ENCODE measurements around the gene PLCB1.
"Not testable (repeated sequence)": the region's sequence is repeated elsewhere in the genome, so short reads cannot be mapped to it uniquely, and the experiment has no call there.

The PLCB1 gene

GRCh38 chr20:8811801-8812594 lies 679.9 kb downstream of the PLCB1 start:
- Histone ChIP-seq H3K9me3 (ENCODE audit: control insufficient read depth in 2 of 2, low read length in 2 of 2) (no peaks in the 10 kb centered on the region), H3K27me3 (ENCODE audit: control insufficient read depth in 2 of 2, insufficient read depth in 2 of 2, low read length in 2 of 2) (no peaks in the 10 kb centered on the region), H3K9ac (ENCODE audit: low read depth in 1 of 2, low read length in 2 of 2) (no peak overlapping the region), H3K4me1 (ENCODE audit: control insufficient read depth in 2 of 2, insufficient read depth in 2 of 2, low read length in 2 of 2) (no peaks in the 10 kb centered on the region), H3K4me3 (ENCODE audit: low read length in 2 of 2) (no peak overlapping the region), H3K36me3 (ENCODE audit: control insufficient read depth in 2 of 2, insufficient read depth in 2 of 2, low read length in 2 of 2) (no peaks in the 10 kb centered on the region), H3K27ac (ENCODE audit: low read depth in 2 of 2, low read length in 2 of 2) (no peak overlapping the region)

DNA sequence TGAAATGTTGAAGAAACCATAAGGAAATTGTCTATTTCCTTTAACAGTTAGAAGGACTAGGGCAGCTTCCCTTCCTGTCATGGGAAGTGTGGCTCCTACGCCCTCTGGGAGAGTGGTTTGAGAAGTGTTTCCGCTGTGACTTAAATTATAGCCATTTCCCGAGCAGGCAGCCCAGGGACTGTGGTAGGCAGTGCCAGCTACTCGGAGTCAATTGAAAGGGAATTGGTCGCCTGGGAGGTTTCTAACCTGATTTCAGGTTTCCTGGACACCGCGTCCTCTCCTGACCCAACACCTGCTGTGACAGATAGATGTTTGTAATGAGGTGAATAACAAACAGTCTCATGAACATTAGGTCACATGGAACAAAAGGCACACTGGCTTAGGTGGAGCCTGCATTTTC lies 680.8 kb downstream of the PLCB1 start:
- no peaks in the 10 kb centered on the region for H3K9me3 ChIP-seq (ENCODE audit: control insufficient read depth in 2 of 2, low read length in 2 of 2)
- H3K27ac ChIP-seq (ENCODE audit: low read depth in 2 of 2, low read length in 2 of 2), result no peak overlapping the region
- no peaks in the 10 kb centered on the region for H3K36me3 ChIP-seq (ENCODE audit: control insufficient read depth in 2 of 2, insufficient read depth in 2 of 2, low read length in 2 of 2)
- H3K27me3 ChIP-seq (ENCODE audit: control insufficient read depth in 2 of 2, insufficient read depth in 2 of 2, low read length in 2 of 2), result no peaks in the 10 kb centered on the region
- no peak overlapping the region for H3K4me3 ChIP-seq (ENCODE audit: low read length in 2 of 2)
- no peaks in the 10 kb centered on the region for H3K4me1 ChIP-seq (ENCODE audit: control insufficient read depth in 2 of 2, insufficient read depth in 2 of 2, low read length in 2 of 2)
- no peak overlapping the region for H3K9ac ChIP-seq (ENCODE audit: low read depth in 1 of 2, low read length in 2 of 2)

DNA sequence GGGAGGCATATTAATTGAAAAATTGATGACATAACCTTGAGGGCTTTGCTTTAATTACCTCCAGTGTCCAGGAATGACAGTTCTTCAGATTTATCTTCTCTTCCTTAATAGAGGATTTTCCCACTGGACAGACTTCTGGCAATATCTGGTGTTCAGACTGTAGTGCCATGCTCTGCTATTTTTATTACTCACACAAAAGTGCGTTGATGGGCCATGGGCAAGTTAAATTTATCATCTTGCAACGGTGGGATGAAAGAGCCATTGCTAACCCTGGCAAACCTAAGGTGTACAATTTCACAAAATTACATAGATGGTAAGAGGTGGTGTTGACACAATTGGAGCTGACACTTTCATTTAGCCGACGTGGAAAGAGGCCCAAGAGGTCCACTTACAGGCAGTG lies 683.1 kb downstream of the PLCB1 start:
- H3K36me3 ChIP-seq (ENCODE audit: control insufficient read depth in 2 of 2, insufficient read depth in 2 of 2, low read length in 2 of 2), result no peaks in the 10 kb centered on the region
- no peak overlapping the region for H3K27ac ChIP-seq (ENCODE audit: low read depth in 2 of 2, low read length in 2 of 2)
- H3K9me3 ChIP-seq (ENCODE audit: control insufficient read depth in 2 of 2, low read length in 2 of 2), result no peaks in the 10 kb centered on the region
- H3K4me1 ChIP-seq (ENCODE audit: control insufficient read depth in 2 of 2, insufficient read depth in 2 of 2, low read length in 2 of 2), result no peaks in the 10 kb centered on the region
- no peaks in the 10 kb centered on the region for H3K27me3 ChIP-seq (ENCODE audit: control insufficient read depth in 2 of 2, insufficient read depth in 2 of 2, low read length in 2 of 2)
- no peak overlapping the region for H3K4me3 ChIP-seq (ENCODE audit: low read length in 2 of 2)
- H3K9ac ChIP-seq (ENCODE audit: low read depth in 1 of 2, low read length in 2 of 2), result no peak overlapping the region

- Histone ChIP-seq H3K27me3 (ENCODE audit: control insufficient read depth in 2 of 2, insufficient read depth in 2 of 2, low read length in 2 of 2) (no peaks in the 10 kb centered on the region), H3K4me1 (ENCODE audit: control insufficient read depth in 2 of 2, insufficient read depth in 2 of 2, low read length in 2 of 2) (no peaks in the 10 kb centered on the region), H3K27ac (ENCODE audit: low read depth in 2 of 2, low read length in 2 of 2) (no peak overlapping the region), H3K9ac (ENCODE audit: low read depth in 1 of 2, low read length in 2 of 2) (no peak overlapping the region), H3K9me3 (ENCODE audit: control insufficient read depth in 2 of 2, low read length in 2 of 2) (no peaks in the 10 kb centered on the region), H3K4me3 (ENCODE audit: low read length in 2 of 2) (no peak overlapping the region), H3K36me3 (ENCODE audit: control insufficient read depth in 2 of 2, insufficient read depth in 2 of 2, low read length in 2 of 2) (no peaks in the 10 kb centered on the region)
Measured at GRCh38 chr20:8829256-8829655, 697.2 kb downstream of the PLCB1 start.

DNA sequence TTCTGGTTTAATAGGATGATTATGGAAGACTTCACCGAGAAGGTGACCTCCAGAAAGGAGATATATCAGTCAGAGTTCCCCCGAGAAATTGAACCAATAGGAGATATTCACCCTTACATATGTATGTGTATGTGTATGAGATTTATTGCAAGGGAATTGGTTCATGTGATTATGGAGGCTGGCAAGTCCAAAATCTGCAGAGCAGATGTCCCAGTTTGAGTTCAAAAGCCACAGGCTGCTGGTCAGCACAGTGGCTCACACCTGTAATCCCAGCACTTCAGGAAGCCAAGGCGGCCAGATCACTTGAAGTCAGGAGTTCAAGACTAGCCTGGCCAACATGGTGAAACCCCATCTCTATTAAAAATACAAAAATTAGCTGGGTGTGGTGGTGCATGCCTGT lies 702.2 kb downstream of the PLCB1 start:
- H3K4me3 ChIP-seq (ENCODE audit: low read length in 2 of 2); H3K27me3 ChIP-seq (ENCODE audit: control insufficient read depth in 2 of 2, insufficient read depth in 2 of 2, low read length in 2 of 2); H3K4me1 ChIP-seq (ENCODE audit: control insufficient read depth in 2 of 2, insufficient read depth in 2 of 2, low read length in 2 of 2); H3K9me3 ChIP-seq (ENCODE audit: control insufficient read depth in 2 of 2, low read length in 2 of 2); H3K36me3 ChIP-seq (ENCODE audit: control insufficient read depth in 2 of 2, insufficient read depth in 2 of 2, low read length in 2 of 2); H3K9ac ChIP-seq (ENCODE audit: low read depth in 1 of 2, low read length in 2 of 2); H3K27ac ChIP-seq (ENCODE audit: low read depth in 2 of 2, low read length in 2 of 2): not testable (repeated sequence)

- Histone ChIP-seq H3K9ac (ENCODE audit: low read depth in 1 of 2, low read length in 2 of 2) (no peak overlapping the region), H3K4me3 (ENCODE audit: low read length in 2 of 2) (no peak overlapping the region), H3K27ac (ENCODE audit: low read depth in 2 of 2, low read length in 2 of 2) (no peak overlapping the region), H3K27me3 (ENCODE audit: control insufficient read depth in 2 of 2, insufficient read depth in 2 of 2, low read length in 2 of 2) (no peaks in the 10 kb centered on the region), H3K4me1 (ENCODE audit: control insufficient read depth in 2 of 2, insufficient read depth in 2 of 2, low read length in 2 of 2) (no peaks in the 10 kb centered on the region), H3K9me3 (ENCODE audit: control insufficient read depth in 2 of 2, low read length in 2 of 2) (no peaks in the 10 kb centered on the region), H3K36me3 (ENCODE audit: control insufficient read depth in 2 of 2, insufficient read depth in 2 of 2, low read length in 2 of 2) (no peaks in the 10 kb centered on the region)
Measured at GRCh38 chr20:8834851-8835250, 702.8 kb downstream of the PLCB1 start.

DNA sequence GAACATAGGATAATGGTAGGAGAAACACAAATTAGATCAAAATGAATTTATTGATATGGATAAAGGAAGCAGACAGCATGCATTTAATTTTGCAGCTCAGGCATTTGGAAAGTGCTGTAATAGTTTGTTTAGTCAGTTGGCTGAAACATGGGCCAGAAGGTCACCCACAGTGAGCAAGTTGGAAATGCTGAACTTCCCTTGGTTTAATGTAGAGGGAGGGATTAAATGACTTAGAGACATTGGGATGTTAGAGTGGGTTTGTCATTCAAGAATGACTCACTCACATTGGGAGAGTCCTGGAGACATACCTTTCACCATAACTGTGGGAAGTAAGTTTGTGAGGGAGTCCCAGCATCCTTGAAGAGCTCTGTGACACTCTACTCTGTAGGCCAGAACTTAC lies 705.3 kb downstream of the PLCB1 start:
- H3K9me3 ChIP-seq (ENCODE audit: control insufficient read depth in 2 of 2, low read length in 2 of 2), result no peaks in the 10 kb centered on the region
- H3K36me3 ChIP-seq (ENCODE audit: control insufficient read depth in 2 of 2, insufficient read depth in 2 of 2, low read length in 2 of 2), result no peaks in the 10 kb centered on the region
- no peak overlapping the region for H3K9ac ChIP-seq (ENCODE audit: low read depth in 1 of 2, low read length in 2 of 2)
- H3K4me3 ChIP-seq (ENCODE audit: low read length in 2 of 2), result no peak overlapping the region
- no peaks in the 10 kb centered on the region for H3K27me3 ChIP-seq (ENCODE audit: control insufficient read depth in 2 of 2, insufficient read depth in 2 of 2, low read length in 2 of 2)
- no peak overlapping the region for H3K27ac ChIP-seq (ENCODE audit: low read depth in 2 of 2, low read length in 2 of 2)
- no peaks in the 10 kb centered on the region for H3K4me1 ChIP-seq (ENCODE audit: control insufficient read depth in 2 of 2, insufficient read depth in 2 of 2, low read length in 2 of 2)

GRCh38 chr20:8842525-8842924 lies 710.5 kb downstream of the PLCB1 start:
- H3K27ac ChIP-seq (ENCODE audit: low read depth in 2 of 2, low read length in 2 of 2), result no peak overlapping the region
- no peak overlapping the region for H3K9ac ChIP-seq (ENCODE audit: low read depth in 1 of 2, low read length in 2 of 2)
- H3K4me3 ChIP-seq (ENCODE audit: low read length in 2 of 2), result no peak overlapping the region
- H3K27me3 ChIP-seq (ENCODE audit: control insufficient read depth in 2 of 2, insufficient read depth in 2 of 2, low read length in 2 of 2), result no peaks in the 10 kb centered on the region
- no peaks in the 10 kb centered on the region for H3K4me1 ChIP-seq (ENCODE audit: control insufficient read depth in 2 of 2, insufficient read depth in 2 of 2, low read length in 2 of 2)
- H3K9me3 ChIP-seq (ENCODE audit: control insufficient read depth in 2 of 2, low read length in 2 of 2), result no peaks in the 10 kb centered on the region
- H3K36me3 ChIP-seq (ENCODE audit: control insufficient read depth in 2 of 2, insufficient read depth in 2 of 2, low read length in 2 of 2), result no peaks in the 10 kb centered on the region

- Histone ChIP-seq H3K27me3 (ENCODE audit: control insufficient read depth in 2 of 2, insufficient read depth in 2 of 2, low read length in 2 of 2) (no peaks in the 10 kb centered on the region), H3K9me3 (ENCODE audit: control insufficient read depth in 2 of 2, low read length in 2 of 2) (no peaks in the 10 kb centered on the region), H3K4me1 (ENCODE audit: control insufficient read depth in 2 of 2, insufficient read depth in 2 of 2, low read length in 2 of 2) (no peaks in the 10 kb centered on the region), H3K9ac (ENCODE audit: low read depth in 1 of 2, low read length in 2 of 2) (no peak overlapping the region), H3K27ac (ENCODE audit: low read depth in 2 of 2, low read length in 2 of 2) (no peak overlapping the region), H3K4me3 (ENCODE audit: low read length in 2 of 2) (no peak overlapping the region), H3K36me3 (ENCODE audit: control insufficient read depth in 2 of 2, insufficient read depth in 2 of 2, low read length in 2 of 2) (no peaks in the 10 kb centered on the region)
Measured at GRCh38 chr20:8844179-8844578, 712.1 kb downstream of the PLCB1 start.

DNA sequence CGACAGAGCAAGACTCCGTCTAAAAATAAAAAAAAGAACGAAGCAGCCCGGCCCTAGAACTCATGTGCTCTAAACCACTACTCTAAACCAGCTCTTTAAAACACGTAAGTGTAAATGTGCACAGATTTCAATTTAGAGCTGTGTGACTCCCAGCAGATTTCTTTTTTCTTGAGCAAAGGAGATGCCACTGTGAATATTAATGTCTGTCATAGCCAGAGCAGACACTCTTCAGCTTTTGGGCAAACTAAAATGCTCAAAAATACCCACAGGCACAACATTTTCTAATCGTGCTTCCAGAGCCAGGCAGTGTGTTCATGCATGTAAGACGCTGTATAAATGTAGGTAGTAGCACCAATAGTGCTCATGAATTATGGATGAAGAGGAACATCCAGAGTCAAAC lies 717.9 kb downstream of the PLCB1 start:
- H3K9me3 ChIP-seq (ENCODE audit: control insufficient read depth in 2 of 2, low read length in 2 of 2), result no peaks in the 10 kb centered on the region
- no peaks in the 10 kb centered on the region for H3K36me3 ChIP-seq (ENCODE audit: control insufficient read depth in 2 of 2, insufficient read depth in 2 of 2, low read length in 2 of 2)
- no peaks in the 10 kb centered on the region for H3K27me3 ChIP-seq (ENCODE audit: control insufficient read depth in 2 of 2, insufficient read depth in 2 of 2, low read length in 2 of 2)
- no peak overlapping the region for H3K4me3 ChIP-seq (ENCODE audit: low read length in 2 of 2)
- no peak overlapping the region for H3K27ac ChIP-seq (ENCODE audit: low read depth in 2 of 2, low read length in 2 of 2)
- H3K9ac ChIP-seq (ENCODE audit: low read depth in 1 of 2, low read length in 2 of 2), result no peak overlapping the region
- H3K4me1 ChIP-seq (ENCODE audit: control insufficient read depth in 2 of 2, insufficient read depth in 2 of 2, low read length in 2 of 2), result peaks cover 0 to 3% of the 10 kb centered on the region in 2 donors
